Measurements from ENCODE around the gene MUSK. TPM values are rescaled to one million over a fixed set of nuclear protein-coding genes. Genes with fewer than 3 reads are reported as not detected.

MUSK gene

GRCh38 chr9:110835859-110836271 lies 167.3 kb downstream of the MUSK start:
- Histone ChIP-seq H3K4me1 (ENCODE audit: control insufficient read depth, insufficient read depth, low read length) (peaks cover 47% of the 10 kb centered on the region), H3K4me2 (ENCODE audit: low read length) (peak overlapping the region; percentile 53), H3K9me3 (replicated peaks; ENCODE audit: low read length) (no peaks in the 10 kb centered on the region), H3K27me3 (ENCODE audit: control insufficient read depth, insufficient read depth, low read length) (no peaks in the 10 kb centered on the region), H3K36me3 (ENCODE audit: insufficient read depth, low read length) (no peaks in the 10 kb centered on the region), H3K4me3 (ENCODE audit: low read length) (peak overlapping the region; percentile 4), H3K9ac (ENCODE audit: low read depth, low read length) (peak overlapping the region; percentile 70)

DNA sequence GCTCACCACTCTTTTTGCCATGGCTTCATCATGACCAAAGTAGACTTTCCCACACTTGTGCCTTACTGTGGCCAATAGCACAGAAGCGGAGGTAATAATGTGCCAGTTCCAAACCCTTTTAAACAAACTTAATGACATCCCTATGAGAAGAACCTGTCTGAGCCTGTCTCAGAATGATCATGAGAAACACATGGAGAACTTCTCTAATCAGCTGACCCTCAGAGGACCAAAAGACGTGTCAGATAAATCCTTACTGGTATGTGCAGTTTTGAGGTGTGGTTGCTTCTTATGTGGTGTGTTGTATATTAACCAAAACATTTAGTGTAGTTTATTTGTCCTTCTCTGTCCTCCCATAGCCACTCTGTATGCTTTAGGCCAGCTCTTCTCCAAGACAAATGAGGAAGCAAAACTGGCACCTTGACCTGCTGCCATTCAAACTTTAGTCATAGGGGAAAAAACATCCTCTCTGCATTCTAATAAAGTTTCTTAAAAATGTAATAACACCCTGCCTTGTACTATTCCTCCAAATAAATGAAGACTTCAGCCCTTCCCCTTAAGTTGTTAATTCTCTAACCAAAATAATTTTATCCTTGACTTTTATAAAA lies 168.9 kb downstream of the MUSK start:
- Histone ChIP-seq H3K9me3 (replicated peaks; ENCODE audit: low read length) (no peaks in the 10 kb centered on the region), H3K27me3 (ENCODE audit: control insufficient read depth, insufficient read depth, low read length) (no peaks in the 10 kb centered on the region), H3K36me3 (ENCODE audit: insufficient read depth, low read length) (no peaks in the 10 kb centered on the region), H3K9ac (ENCODE audit: low read depth, low read length) (no peak overlapping the region), H3K4me3 (ENCODE audit: low read length) (no peak overlapping the region), H3K4me1 (ENCODE audit: control insufficient read depth, insufficient read depth, low read length) (peaks cover 43% of the 10 kb centered on the region), H3K4me2 (ENCODE audit: low read length) (no peak overlapping the region)

- no peaks in the 10 kb centered on the region for H3K36me3 ChIP-seq (ENCODE audit: insufficient read depth, low read length)
- H3K9me3 ChIP-seq (replicated peaks; ENCODE audit: low read length): no peaks in the 10 kb centered on the region
- H3K4me3 ChIP-seq (ENCODE audit: low read length): no peak overlapping the region
- no peak overlapping the region for H3K4me2 ChIP-seq (ENCODE audit: low read length)
- no peak overlapping the region for H3K9ac ChIP-seq (ENCODE audit: low read depth, low read length)
- H3K4me1 ChIP-seq (ENCODE audit: control insufficient read depth, insufficient read depth, low read length): peaks cover 52% of the 10 kb centered on the region
- H3K27me3 ChIP-seq (ENCODE audit: control insufficient read depth, insufficient read depth, low read length): no peaks in the 10 kb centered on the region
These were observed 173.6 kb downstream of the MUSK start for GRCh38 chr9:110842169-110842568.

- Histone ChIP-seq H3K9me3 (replicated peaks; ENCODE audit: low read length) (no peaks in the 10 kb centered on the region), H3K27me3 (ENCODE audit: control insufficient read depth, insufficient read depth, low read length) (no peaks in the 10 kb centered on the region), H3K36me3 (ENCODE audit: insufficient read depth, low read length) (no peaks in the 10 kb centered on the region), H3K4me2 (ENCODE audit: low read length) (no peak overlapping the region), H3K4me1 (ENCODE audit: control insufficient read depth, insufficient read depth, low read length) (peaks cover 54% of the 10 kb centered on the region), H3K9ac (ENCODE audit: low read depth, low read length) (no peak overlapping the region), H3K4me3 (ENCODE audit: low read length) (no peak overlapping the region)
These were observed 174.4 kb downstream of the MUSK start for GRCh38 chr9:110842986-110843385.

- Histone ChIP-seq H3K9ac (ENCODE audit: low read depth, low read length) (peak overlapping the region; percentile 44), H3K4me1 (ENCODE audit: control insufficient read depth, insufficient read depth, low read length) (peaks cover 56% of the 10 kb centered on the region), H3K4me2 (ENCODE audit: low read length) (no peak overlapping the region), H3K4me3 (ENCODE audit: low read length) (no peak overlapping the region), H3K9me3 (replicated peaks; ENCODE audit: low read length) (no peaks in the 10 kb centered on the region), H3K27me3 (ENCODE audit: control insufficient read depth, insufficient read depth, low read length) (no peaks in the 10 kb centered on the region), H3K36me3 (ENCODE audit: insufficient read depth, low read length) (no peaks in the 10 kb centered on the region)
These were observed 175.5 kb downstream of the MUSK start for GRCh38 chr9:110844121-110844520.

DNA sequence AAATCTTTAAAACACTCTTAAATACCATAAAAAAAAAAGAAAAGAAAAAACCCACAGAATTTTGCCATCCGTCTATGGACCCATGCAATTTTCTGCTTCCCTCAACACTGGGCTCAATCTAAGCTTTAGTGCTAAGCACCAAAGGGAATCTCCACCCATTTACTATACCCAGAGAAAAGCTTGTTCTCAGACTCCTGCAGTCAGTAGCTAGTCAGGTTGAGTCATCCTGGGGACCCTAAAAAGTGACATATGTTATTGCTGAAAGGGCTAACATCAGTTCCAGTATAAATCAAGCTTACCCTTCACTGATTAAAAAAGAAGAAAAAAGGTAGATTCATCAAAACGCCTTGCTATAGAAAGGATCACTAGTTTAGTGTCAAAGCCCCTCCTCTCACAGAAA lies 177.6 kb downstream of the MUSK start:
- no peaks in the 10 kb centered on the region for H3K27me3 ChIP-seq (ENCODE audit: control insufficient read depth, insufficient read depth, low read length)

DNA sequence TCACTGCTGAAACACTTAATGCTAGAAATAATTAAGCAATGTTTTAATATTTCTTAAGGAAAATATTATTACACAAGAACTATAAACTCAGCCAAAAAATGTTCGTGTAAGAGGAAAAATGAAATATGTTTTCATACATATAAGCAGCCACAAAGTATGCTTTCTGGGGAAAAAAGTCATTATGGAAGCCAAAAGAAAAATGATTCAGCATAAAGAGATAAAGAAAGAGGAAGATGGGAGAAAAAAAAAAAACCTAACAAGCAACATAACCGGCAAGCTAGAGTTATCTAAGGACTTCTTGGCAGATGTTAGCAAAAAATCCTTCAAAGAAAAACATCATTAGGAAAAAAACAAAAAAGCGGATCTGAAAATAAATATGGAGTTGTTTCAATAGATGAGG lies 179.1 kb downstream of the MUSK start:
- Histone ChIP-seq H3K4me1 (ENCODE audit: control insufficient read depth, insufficient read depth, low read length) (peaks cover 51% of the 10 kb centered on the region), H3K9ac (ENCODE audit: low read depth, low read length) (peak overlapping the region; percentile 55), H3K4me2 (ENCODE audit: low read length) (peak overlapping the region; percentile 48), H3K4me3 (ENCODE audit: low read length) (no peak overlapping the region), H3K27me3 (ENCODE audit: control insufficient read depth, insufficient read depth, low read length) (no peaks in the 10 kb centered on the region), H3K36me3 (ENCODE audit: insufficient read depth, low read length) (no peaks in the 10 kb centered on the region), H3K9me3 (replicated peaks; ENCODE audit: low read length) (no peaks in the 10 kb centered on the region)

More for the DNA sequence above, 177.6 kb downstream of the MUSK start:
- Histone ChIP-seq H3K9me3 (replicated peaks; ENCODE audit: low read length) (no peaks in the 10 kb centered on the region), H3K4me2 (ENCODE audit: low read length) (no peak overlapping the region), H3K4me1 (ENCODE audit: control insufficient read depth, insufficient read depth, low read length) (peaks cover 53% of the 10 kb centered on the region), H3K36me3 (ENCODE audit: insufficient read depth, low read length) (no peaks in the 10 kb centered on the region), H3K9ac (ENCODE audit: low read depth, low read length) (no peak overlapping the region), H3K4me3 (ENCODE audit: low read length) (no peak overlapping the region)

DNA sequence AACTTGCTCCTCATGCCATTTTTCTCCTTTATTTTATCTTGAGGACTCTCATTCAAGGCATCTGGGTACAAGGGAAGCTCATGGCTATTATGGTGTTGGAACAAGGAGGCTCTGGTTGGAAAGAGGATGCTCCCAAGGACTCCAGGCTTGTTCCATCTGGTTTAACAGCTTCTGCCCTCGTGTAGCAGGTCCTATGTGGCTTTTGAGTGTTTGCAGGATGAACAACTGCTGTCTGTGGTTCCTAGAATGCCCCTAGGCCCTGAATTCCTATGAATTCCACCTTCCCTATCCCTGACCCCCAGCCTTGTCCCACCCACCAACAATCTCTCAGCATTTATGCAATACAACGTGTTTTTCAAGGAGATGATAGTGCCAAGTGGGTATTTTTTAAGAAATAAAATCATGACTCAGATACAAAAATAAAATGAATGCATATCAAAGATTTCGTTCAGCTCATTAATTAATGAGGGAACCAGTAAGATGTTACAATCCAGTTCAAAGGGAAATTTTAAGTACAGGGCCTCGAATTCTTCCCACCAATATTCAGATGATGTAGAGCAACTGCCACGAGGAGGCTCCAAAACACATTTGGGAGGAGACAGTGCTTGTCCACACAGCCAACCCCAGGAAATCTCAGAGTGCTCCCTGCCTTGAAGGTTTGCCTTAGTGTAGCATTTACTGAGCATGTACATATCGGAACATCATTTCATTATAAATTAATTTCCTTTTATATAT lies 182.0 kb downstream of the MUSK start:
- no peaks in the 10 kb centered on the region for H3K9me3 ChIP-seq (replicated peaks; ENCODE audit: low read length)
- no peaks in the 10 kb centered on the region for H3K27me3 ChIP-seq (ENCODE audit: control insufficient read depth, insufficient read depth, low read length)
- peaks cover 29% of the 10 kb centered on the region for H3K4me1 ChIP-seq (ENCODE audit: control insufficient read depth, insufficient read depth, low read length)
- H3K4me3 ChIP-seq (ENCODE audit: low read length): no peak overlapping the region
- H3K4me2 ChIP-seq (ENCODE audit: low read length): no peak overlapping the region
- H3K9ac ChIP-seq (ENCODE audit: low read depth, low read length): no peak overlapping the region
- no peaks in the 10 kb centered on the region for H3K36me3 ChIP-seq (ENCODE audit: insufficient read depth, low read length)

Small RNAs within 50 kb of the gene (small RNA-seq; reads per million reads assigned to genes)
- not detected for gene AL513328.1
